ENCODE results near the gene YAE1. TPM values are rescaled to one million over a fixed set of nuclear protein-coding genes. Genes with fewer than 3 reads are reported as not detected.

Gene YAE1
- total RNA-seq, 1 experiment from 2014 or later: 21.9 TPM

DNA sequence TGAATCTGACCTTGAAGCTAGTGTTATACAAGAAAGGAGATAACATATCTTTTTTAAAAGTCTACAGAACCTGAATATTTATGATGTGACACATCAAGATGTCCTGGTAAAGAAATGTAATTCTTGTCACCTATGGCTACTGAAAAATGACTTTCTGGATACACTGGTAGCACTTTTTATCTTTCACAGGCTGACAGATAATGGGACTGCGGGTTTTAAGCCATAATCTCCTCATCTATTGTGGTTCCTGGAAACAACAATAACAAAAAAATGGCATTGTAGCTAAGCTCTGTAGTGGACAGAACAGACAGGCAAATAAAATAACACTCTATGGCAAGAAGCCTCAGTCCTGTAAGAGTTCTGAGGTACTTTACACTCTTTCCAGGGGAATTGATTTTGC lies 31.6 kb upstream of the YAE1 start (continued):
- TF ChIP-seq, protein P1, sequence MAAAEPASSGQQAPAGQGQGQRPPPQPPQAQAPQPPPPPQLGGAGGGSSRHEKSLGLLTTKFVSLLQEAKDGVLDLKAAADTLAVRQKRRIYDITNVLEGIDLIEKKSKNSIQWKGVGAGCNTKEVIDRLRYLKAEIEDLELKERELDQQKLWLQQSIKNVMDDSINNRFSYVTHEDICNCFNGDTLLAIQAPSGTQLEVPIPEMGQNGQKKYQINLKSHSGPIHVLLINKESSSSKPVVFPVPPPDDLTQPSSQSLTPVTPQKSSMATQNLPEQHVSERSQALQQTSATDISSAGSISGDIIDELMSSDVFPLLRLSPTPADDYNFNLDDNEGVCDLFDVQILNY (CRISPR knock-in tag; IDR thresholded peaks at IDR 0.05): no peak
- TF ChIP-seq MYBL2 (CRISPR knock-in tag; IDR thresholded peaks at IDR 0.05) (no peak), ZNF138 (CRISPR knock-in tag; conservative IDR thresholded peaks at IDR 0.05) (no peak), NFATC4 (CRISPR knock-in tag; IDR thresholded peaks at IDR 0.05) (no peak), NFYB (CRISPR knock-in tag; conservative IDR thresholded peaks at IDR 0.05; ENCODE audit: low read depth) (no peak), ATF1 (CRISPR knock-in tag; IDR thresholded peaks at IDR 0.05) (no peak), CBFB (CRISPR knock-in tag; IDR thresholded peaks at IDR 0.05; ENCODE audit: low read depth) (no peak)

- Mint-ChIP-seq H3K27ac (no peak overlapping the region), H3K4me3 (no peak overlapping the region), H3K4me1 (peaks cover 33% of the 10 kb centered on the region), H3K9me3 (no peaks in the 10 kb centered on the region), H3K36me3 (no peaks in the 10 kb centered on the region), H3K27me3 (ENCODE audit: low read depth) (no peaks in the 10 kb centered on the region)
- ChIA-PET POLR2A (no interaction called here), CTCF (interaction anchor here (1.6 kb wide), 1 partner anchor 81 kb away, joined by 3 read pairs; no protein-coding TSS in a partner anchor)
- ATAC-seq (no peak), DNase-seq (ENCODE audit: low spot score) (no peak)
- no peak for TF ChIP-seq ATF1 (CRISPR knock-in tag; IDR thresholded peaks at IDR 0.05)
- no peak for TF ChIP-seq ATF3 (CRISPR knock-in tag; conservative IDR thresholded peaks at IDR 0.05)
- TF ChIP-seq, protein P2, sequence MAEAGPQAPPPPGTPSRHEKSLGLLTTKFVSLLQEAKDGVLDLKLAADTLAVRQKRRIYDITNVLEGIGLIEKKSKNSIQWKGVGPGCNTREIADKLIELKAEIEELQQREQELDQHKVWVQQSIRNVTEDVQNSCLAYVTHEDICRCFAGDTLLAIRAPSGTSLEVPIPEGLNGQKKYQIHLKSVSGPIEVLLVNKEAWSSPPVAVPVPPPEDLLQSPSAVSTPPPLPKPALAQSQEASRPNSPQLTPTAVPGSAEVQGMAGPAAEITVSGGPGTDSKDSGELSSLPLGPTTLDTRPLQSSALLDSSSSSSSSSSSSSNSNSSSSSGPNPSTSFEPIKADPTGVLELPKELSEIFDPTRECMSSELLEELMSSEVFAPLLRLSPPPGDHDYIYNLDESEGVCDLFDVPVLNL (CRISPR knock-in tag; IDR thresholded peaks at IDR 0.05; ENCODE audit: borderline replicate concordance, low read depth): no peak
- TF ChIP-seq, protein P3, sequence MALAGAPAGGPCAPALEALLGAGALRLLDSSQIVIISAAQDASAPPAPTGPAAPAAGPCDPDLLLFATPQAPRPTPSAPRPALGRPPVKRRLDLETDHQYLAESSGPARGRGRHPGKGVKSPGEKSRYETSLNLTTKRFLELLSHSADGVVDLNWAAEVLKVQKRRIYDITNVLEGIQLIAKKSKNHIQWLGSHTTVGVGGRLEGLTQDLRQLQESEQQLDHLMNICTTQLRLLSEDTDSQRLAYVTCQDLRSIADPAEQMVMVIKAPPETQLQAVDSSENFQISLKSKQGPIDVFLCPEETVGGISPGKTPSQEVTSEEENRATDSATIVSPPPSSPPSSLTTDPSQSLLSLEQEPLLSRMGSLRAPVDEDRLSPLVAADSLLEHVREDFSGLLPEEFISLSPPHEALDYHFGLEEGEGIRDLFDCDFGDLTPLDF (CRISPR knock-in tag; IDR thresholded peaks at IDR 0.05): no peak
Observed at GRCh38 chr7:39535064-39535463, 31.1 kb upstream of the YAE1 start.

GRCh38 chr7:39535720-39536119 lies 30.5 kb upstream of the YAE1 start:
- no peaks in the 10 kb centered on the region for H3K36me3 Mint-ChIP-seq
- H3K9me3 Mint-ChIP-seq: no peaks in the 10 kb centered on the region
- no peak for ATAC-seq
- TF ChIP-seq ZNF263 (CRISPR knock-in tag; IDR thresholded peaks at IDR 0.05; ENCODE audit: low read depth) (no peak), SMAD3 (CRISPR knock-in tag; IDR thresholded peaks at IDR 0.05; ENCODE audit: borderline replicate concordance) (no peak), ZNF317 (CRISPR knock-in tag; IDR thresholded peaks at IDR 0.05; ENCODE audit: borderline replicate concordance, low read depth) (no peak), ZBTB21 (CRISPR knock-in tag; IDR thresholded peaks at IDR 0.05; ENCODE audit: borderline replicate concordance) (no peak), ZNF219 (CRISPR knock-in tag; IDR thresholded peaks at IDR 0.05; ENCODE audit: borderline replicate concordance) (no peak), ESRRA (CRISPR knock-in tag; IDR thresholded peaks at IDR 0.05; ENCODE audit: borderline replicate concordance) (no peak), SMAD4 (CRISPR knock-in tag; IDR thresholded peaks at IDR 0.05) (no peak), GRHL2 (CRISPR knock-in tag; IDR thresholded peaks at IDR 0.05; ENCODE audit: insufficient replicate concordance, severe bottlenecking) (no peak), NR3C1 (CRISPR knock-in tag; conservative IDR thresholded peaks at IDR 0.05; ENCODE audit: low read depth) (no peak), GTF2I (CRISPR knock-in tag; conservative IDR thresholded peaks at IDR 0.05) (no peak), OVOL2 (CRISPR knock-in tag; IDR thresholded peaks at IDR 0.05; ENCODE audit: borderline replicate concordance) (no peak), ZNF232 (CRISPR knock-in tag; IDR thresholded peaks at IDR 0.05) (no peak), ZNF138 (CRISPR knock-in tag; conservative IDR thresholded peaks at IDR 0.05) (no peak)
- TF ChIP-seq, protein P4, sequence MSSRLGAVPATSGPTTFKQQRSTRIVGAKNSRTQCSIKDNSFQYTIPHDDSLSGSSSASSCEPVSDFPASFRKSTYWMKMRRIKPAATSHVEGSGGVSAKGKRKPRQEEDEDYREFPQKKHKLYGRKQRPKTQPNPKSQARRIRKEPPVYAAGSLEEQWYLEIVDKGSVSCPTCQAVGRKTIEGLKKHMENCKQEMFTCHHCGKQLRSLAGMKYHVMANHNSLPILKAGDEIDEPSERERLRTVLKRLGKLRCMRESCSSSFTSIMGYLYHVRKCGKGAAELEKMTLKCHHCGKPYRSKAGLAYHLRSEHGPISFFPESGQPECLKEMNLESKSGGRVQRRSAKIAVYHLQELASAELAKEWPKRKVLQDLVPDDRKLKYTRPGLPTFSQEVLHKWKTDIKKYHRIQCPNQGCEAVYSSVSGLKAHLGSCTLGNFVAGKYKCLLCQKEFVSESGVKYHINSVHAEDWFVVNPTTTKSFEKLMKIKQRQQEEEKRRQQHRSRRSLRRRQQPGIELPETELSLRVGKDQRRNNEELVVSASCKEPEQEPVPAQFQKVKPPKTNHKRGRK (CRISPR knock-in tag; IDR thresholded peaks at IDR 0.05; ENCODE audit: borderline replicate concordance): no peak
- TF ChIP-seq, protein P5, sequence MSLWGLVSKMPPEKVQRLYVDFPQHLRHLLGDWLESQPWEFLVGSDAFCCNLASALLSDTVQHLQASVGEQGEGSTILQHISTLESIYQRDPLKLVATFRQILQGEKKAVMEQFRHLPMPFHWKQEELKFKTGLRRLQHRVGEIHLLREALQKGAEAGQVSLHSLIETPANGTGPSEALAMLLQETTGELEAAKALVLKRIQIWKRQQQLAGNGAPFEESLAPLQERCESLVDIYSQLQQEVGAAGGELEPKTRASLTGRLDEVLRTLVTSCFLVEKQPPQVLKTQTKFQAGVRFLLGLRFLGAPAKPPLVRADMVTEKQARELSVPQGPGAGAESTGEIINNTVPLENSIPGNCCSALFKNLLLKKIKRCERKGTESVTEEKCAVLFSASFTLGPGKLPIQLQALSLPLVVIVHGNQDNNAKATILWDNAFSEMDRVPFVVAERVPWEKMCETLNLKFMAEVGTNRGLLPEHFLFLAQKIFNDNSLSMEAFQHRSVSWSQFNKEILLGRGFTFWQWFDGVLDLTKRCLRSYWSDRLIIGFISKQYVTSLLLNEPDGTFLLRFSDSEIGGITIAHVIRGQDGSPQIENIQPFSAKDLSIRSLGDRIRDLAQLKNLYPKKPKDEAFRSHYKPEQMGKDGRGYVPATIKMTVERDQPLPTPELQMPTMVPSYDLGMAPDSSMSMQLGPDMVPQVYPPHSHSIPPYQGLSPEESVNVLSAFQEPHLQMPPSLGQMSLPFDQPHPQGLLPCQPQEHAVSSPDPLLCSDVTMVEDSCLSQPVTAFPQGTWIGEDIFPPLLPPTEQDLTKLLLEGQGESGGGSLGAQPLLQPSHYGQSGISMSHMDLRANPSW (CRISPR knock-in tag; conservative IDR thresholded peaks at IDR 0.05; ENCODE audit: low read depth): no peak
- peaks cover 32% of the 10 kb centered on the region for H3K4me1 Mint-ChIP-seq
- H3K27me3 Mint-ChIP-seq (ENCODE audit: low read depth): no peaks in the 10 kb centered on the region
- no peak for DNase-seq (ENCODE audit: low spot score)
- CTCF ChIA-PET: no interaction called here
- no peak overlapping the region for H3K4me3 Mint-ChIP-seq
- POLR2A ChIA-PET: no interaction called here
- H3K27ac Mint-ChIP-seq: no peak overlapping the region

Data from WTC11 (cell line).